Astrocyte of the hippocampus (primary cell): ENCODE data around the gene HCFC2.

ENCODE experiments used
- DNase-seq: peaks from one replicate; pipeline ENCODE4 v3.0.0; 2011; ENCODE audit warnings: low read depth, low spot score

Gene HCFC2

DNA sequence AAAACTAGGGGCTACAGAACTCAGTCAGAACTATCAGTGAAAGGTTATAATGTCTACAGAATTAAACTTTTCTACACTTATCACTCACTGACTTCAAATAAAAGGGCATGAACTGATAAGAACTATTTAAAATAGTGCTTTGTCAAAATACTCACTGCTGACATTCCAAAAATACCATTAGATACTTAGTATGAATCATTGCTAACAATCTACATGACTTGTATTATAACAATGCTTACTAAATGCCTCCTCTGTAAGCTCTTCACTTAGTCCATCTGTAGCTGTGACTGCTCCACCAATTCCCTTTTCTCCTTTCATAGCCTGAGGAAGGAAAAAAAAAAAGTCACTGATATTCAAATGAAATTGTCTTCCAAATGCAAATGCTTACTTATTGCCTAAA, 56.7 kb downstream of the HCFC2 start:
- DNase-seq, result peak; percentile 46

DNA sequence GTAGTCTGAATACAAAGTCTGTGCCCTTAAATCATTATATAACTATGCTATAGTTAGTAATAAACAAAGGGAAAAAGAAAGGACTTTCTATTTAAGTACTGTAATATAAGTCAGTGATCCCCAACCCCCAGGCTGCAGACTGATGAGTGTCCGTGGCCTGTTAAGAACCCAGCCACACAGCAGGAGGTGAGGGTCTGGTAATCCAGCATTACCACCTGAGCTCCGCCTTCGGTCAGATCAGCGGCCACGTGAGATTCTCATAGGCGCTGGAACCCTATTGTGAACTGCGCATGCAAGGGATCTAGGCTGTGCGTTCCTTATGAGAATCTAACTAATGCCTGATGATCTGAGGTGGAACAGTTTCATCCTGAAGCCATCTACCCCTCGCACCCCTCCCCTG, 58.0 kb downstream of the HCFC2 start:
- DNase-seq, result no peak

DNA sequence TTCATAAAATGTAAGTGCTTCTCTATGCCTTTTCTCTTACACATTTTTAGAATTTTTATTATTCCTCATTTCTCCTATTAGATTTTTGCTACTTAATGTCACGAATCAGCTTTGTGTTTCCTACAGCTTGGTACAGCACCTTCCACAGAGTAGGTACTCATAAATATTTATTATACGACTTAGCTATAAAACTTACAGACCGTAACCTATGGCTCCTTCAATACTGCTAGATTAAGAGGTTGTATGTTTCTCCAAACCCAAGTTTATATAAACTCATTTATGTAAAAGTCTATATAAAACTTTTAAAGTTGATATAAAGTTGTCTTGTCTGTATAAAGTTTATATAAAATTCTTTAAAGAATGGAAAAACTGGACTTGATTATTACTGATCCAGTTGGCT, 62.2 kb downstream of the HCFC2 start:
- no peak for DNase-seq

DNA sequence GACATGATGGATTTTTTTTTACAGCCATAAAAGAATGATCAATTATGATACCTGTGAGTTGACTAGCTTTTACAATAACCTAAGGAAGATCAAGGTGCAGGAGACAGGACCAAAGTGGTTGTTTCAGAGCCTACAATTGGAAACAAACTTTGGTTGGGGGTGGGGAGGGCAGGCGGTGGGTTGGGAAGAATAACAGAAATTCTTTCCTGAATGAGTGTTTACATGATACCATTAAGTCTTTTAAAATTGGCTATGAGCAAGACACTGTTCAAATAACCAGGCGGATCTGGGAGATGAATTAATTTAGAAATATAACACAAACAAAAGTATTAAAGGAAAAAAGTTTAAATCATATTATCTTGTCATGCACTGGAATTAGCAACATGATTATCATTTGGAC, 66.4 kb downstream of the HCFC2 start:
- DNase-seq, result peak; percentile 44

DNA sequence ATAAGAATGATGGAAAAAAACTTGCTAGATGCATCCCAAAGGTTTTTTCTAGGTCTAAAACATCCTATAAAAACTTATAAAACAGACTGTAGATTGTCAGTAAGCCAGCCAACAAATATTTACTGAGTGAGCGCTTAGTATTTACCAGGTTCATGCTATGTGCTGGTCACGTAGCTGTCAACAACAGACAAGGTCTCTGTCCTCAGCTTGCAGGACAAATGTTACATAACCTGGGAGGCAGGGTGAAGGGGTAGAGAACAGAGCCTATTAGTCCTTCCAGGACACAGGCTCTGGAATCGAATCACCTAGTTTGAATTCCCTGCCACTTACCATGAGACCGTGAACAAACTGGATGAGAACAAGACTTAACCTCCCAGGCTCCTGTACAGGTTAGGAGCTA, 67.3 kb downstream of the HCFC2 start:
- DNase-seq, result no peak

DNA sequence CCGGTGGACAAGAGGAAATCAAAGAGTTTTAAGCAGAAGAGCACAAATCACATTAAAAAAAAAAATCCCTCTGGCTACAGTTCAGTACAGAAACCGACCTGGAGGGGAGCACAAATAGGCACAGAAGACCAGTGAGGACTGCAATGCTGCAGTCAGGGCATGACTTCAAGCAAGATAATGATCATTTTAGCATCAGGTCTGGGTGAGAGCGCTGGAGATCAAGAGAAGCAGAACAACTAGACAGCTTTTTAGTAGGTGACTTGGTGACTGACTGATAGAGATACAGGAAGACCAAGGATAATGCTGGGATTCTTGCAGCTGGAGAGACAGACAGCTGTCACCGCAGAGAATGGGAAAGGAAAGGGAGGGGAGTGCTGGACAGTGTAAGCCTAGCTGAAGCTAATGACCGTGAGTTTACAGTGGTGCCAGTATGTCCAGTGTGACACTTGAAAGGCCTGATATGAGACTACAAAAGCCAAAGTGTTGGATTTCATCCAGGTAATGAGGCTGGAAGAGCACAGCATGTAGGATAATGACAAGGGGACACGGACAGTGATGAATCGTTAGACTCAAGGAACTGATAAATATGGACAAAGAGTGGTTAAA, 68.1 kb downstream of the HCFC2 start:
- no peak for DNase-seq

DNA sequence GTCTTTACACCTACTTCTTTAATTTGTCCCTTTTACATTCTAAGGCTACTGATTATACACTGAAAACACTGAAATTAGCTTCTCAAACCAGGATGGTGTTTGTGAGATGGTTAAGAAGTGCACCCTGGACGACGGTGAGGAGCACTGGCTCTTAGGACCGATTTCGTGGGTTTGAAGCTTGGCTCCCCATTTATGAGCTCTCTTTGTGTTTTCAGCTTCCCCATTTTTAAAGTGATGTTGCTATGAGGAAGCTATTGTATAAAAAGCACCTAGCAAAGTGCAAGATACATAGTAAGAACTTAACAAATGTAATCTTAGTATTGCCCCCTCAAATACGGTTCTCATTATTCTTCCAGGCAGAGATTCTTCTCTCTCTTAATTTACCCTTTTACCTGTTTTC, 69.0 kb downstream of the HCFC2 start:
- DNase-seq, result no peak

DNA sequence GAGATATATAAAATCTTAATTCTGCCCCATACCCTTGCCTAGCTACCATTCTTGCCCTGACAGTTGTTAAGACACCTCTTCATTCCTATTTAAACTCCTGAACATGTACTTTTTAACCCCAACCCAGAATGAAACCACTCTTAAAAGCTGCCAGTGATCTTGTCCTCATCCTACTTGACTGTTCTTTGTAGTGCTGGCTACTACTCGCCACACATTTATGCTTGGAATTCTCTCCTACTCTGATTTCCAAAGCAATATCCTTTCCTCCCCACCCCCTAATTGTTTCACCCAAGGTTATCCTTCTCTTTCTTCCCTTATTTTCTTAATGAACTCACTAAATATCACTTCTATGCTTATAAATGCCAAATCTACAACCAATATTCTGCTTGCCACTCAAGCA, 69.5 kb downstream of the HCFC2 start:
- DNase-seq, result no peak

DNA sequence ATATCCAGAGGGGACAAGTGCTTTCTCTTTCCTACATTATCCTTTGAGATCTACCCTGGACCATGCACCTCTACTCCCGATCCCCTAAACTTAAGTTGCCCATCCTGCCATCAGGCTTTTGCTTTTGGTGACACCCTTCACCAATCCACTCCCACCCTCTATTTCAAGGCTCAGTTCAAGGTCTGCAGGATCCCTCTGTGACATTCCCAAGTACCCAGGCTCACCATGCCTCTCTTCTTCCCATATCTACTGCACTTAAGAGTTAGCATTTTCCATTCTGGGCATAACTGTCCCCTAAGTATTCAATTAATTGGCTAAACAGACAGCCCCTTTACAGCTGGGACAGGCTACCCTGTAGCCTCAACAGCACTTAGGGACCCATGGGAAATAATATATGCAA, 70.6 kb downstream of the HCFC2 start:
- DNase-seq, result no peak

DNA sequence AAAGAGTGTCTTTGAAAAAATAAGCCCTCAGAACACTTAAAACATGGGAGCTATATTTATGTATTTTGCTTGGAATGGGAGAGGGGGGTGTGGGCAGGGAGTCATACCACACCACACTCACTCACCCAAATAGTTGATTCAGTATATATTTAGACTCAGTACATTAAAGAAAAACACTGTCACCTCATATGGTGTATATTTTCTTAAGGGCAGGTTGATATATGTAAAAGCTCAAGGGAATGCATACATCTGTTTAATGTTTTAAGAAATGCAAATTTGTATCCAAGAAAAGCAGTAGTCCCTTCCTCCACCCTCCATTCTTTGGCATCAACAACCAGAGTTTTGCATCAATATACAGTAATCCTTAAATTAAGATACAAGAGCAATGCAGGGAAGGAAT, 72.2 kb downstream of the HCFC2 start:
- no peak for DNase-seq

DNA sequence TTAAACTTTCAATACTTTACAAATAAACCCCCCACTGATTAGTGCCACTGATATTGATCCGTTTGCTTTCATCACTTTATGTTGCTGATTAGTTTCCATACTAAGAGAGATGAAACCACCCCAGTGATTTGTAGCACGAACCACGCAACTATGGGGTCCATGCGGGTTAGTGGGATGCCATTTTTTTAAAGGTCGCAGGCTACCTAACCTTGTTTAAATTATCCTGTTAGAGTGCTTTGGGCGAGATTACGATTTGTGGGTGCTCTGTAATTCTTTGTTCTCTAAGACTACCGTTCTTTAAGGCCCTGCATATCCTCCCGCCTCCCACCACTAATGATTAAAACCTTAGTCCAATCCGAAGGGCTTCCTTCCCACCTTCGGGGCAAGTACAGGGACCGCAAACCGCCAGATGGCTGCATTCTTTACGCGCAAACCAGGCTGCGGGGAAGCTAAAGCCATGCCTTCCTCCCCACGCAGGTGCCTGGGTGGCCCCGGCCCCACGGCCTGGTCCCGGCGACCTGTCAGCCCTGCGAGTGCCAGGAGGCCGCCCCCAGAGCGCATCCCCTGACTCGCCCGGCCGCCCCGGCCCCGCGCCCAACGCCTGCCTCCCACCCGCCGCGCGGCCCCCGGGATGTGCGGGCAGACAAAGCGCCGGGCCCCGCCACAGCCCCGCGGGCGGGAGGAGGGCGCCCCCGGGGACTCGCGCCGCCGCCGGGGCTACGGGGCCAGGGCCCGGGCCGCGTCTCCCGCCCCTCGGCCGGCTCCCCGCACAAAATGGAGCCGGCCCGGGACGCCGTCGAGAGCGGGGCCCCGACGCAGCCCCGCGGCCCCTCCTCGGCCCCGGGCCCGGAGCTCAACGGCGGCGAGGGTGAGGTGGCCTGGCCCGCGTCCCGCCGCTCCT, 72.9 kb downstream of the HCFC2 start:
- peak; percentile 69 for DNase-seq

DNA sequence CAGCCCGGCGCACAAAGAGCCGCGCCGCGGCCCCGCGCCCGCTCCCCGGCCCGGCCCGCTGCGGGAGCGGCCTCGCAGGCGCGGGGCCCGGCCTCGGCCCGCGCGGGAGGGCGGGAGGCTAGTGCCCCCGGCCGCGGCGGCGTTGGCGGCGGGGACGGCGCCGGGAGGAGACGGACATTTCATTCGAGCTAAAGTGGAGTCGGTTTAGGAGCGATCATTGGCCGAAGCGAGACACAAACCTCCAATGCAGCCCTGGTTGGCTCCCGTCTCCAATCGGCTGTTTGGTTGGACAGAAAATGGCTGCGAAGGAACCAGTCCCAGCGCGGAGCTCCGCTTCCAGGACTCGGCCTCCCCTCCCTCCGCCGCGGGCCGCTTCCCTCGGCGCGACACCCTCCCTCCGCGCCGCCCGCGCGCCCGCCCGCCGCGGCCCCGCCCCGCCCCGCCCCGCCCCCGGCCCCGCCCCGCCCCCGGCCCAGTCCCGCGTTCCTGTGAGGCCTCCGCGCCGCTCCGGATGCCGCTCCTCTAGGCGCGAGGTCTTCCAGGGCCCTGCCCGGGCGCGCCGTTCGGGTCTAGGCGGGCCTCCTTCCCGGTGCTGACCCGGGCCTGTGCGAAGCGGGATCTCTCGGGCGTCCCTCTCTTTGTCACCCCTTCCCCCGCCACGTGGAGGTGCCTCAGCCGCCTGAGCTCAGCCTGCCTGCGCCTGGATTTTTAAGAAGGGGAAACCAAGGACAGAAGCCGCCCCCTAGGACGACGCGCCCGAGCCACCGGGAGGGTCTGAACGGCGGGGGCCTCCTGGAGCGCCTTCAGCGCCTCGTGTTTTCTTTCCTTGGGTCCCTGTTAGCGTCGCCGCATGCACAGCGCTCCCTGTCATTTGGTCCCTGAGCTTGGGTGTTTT, 73.8 kb downstream of the HCFC2 start, which contains the start of gene NFYB:
TSS of gene NFYB (minus strand) at position 309 of the 895 bp plus-strand sequence. CDS start 2,757 bp downstream, outside the sequence.
- DNase-seq, result peak; percentile 98

DNA sequence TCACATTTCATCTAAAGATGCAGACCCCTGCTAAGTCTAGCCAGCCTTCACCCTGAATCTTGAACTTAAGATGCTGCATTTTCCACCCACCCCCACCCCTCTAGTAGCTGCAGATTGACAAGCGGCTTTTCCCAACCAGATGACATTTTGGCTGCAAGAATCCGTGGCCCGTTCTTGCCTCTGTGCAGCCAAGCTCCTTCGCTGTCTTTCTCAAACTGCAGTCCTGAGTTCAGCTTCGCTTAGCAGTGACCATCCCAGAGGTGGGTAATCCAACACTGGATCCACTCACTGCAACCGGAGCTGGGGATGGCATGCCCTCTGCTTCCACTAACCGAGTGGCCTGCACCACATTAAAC, 74.4 kb downstream of the HCFC2 start:
- DNase-seq, result peak; percentile 21

DNA sequence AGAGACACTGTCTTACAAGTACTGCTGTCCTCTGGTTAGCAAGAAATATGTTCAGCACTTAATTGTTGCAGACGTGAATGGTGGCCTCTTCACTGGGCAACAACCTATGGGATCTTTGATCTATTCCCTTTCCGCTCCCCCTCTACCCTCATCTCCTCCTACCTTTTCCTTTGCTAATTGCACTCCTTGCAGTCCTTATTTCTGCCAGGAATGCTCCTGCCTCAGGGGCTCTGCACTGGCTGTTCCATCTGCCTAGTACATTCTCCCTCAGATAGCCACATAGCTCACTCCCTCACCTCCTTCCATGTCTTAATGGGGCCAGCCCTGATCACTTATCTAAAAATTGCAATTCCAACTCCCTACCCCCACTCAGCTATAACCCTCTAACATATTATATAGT, 78.2 kb downstream of the HCFC2 start:
- DNase-seq, result no peak

DNA sequence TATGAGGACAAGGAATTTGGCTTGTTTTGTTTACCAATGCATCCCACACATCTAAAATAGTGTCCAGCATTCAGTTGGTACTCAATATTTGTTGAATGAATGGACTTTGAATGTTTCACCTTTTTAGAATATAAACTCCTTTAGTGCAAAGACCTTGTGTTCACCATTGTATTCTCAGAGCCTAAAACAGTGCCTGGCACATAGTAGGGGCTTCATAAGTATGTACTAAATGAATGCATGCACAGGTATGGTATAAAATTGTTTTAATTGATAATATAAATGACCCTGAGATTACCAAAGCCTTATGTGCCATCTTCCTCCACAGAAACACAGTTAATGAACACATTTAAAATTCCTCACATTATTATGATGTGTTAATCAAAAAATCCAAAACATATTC, 78.7 kb downstream of the HCFC2 start:
- no peak for DNase-seq

DNA sequence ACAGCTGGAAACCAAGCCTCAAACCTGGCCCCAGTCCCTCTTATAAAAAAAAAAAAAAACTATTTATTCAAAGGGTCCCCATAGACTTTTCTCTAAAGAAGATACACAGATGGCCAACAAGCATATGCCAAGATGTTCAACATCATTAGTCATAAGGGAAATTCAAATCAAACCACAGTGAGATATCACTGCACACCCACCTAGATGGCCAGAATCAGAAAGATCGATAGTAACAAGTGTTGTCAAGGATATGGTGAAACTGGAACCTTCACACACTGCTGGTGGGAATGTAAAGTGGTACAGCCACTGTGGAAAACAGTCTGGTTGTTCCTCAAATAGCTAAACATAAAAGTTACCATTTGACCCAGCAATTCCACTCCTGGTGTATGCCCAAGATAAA, 79.6 kb downstream of the HCFC2 start:
- DNase-seq, result no peak

DNA sequence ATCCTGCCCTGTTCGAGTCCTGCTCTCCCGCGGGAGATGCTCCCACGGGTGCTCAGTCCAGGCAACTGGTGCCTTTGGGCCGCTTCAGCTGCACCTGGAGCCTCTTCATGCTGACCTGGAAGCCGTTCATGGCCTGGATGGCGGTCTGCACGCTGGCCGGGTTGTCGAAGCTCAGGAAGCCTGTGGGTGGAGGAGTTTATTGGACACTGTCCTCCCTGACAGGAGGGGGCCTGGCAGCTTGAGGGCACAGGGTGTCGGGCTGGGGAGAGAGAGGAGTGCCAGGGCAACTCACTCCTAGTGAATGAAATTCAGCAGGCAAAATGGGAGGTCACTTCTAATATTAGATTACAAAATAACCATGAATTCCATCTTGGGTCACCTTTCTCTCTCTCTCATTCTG, 83.0 kb downstream of the HCFC2 start:
- no peak for DNase-seq

DNA sequence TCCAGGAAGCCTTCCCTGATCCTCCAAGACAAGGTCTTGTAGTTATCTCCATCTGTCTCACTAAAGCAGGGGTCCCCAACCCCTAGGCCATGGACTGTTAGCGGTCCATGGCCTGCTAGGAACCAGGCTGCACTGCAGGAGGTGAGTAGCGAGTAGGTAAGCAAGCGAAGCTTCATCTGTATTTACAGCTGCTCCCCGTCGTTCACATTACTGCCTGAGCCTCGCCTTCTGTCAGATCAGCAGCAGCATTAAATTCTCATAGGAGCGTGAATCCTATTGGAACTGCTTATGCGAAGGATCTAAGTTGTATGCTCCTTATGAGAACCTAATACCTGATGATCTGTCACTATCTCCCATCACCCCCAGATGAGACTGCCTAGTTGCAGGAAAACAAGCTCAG, 86.1 kb downstream of the HCFC2 start:
- no peak for DNase-seq

DNA sequence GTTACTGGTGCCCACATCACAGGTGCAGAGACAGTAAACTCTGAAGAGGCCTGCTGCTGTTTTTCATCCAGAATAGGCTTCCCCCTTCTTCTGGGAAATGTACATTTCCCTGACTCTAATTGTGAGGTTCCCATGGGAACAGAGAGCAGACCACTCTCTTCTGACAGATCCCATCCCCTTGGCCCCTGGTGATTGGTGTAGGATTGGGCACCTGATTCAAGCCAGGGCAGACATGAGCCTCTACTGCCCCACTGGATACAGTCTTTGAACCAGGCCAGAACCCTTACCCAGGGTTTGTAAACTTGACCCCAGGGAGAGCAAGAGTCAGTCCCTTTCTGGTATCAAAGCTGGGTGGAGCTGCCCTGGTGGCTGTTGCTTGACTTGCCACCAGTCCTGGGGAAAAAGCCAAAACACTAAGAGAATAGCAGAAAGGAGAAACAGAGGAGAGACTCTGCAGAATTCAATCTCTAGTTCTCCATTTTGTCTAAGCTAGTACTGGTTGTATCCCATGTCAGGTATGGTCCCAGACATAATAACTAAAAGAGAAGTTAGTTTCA, 88.4 kb downstream of the HCFC2 start:
- DNase-seq, result no peak

DNA sequence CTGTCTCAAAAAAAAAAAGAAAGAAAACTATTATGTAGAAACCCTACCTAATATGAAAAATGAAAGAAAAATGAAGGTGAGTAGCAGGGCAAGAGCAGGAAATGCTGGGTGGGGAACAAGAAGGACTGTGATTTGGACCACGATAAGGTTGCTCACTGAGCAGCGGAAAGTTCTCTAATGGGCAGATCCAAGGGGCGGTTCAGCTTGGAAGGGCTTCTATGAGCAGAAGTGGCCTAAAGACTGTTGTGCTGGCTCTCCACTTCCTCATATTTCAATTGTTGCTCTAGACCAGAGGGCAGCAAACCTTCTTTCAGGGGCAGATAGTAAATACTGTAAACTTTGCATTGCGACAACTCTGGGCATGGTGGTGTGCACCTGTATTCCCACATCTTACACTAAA, 90.0 kb downstream of the HCFC2 start:
- no peak for DNase-seq

DNA sequence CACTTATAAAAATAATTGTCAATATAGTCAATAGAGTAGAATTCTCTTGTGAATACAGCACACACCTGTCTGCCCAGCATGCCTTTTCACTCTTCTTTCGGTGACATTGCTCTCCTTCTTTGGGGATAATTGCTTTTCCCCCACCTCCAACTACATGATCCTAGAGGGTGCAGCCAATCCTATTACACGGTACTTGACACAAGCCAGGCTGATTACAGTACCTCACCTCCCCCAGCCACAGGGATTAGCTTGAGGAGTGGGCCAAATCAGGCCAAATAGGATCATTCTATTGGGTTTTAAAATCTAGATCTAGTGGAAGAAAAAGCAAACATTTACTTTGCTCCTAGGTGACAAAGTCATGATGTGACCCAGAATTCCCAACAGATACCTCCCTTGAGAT, 90.5 kb downstream of the HCFC2 start:
- DNase-seq, result no peak
